ENCODE results near the gene RCN1.

The RCN1 gene

GRCh38 chr11:32090545-32091370 is at the start of gene RCN1:
Gene RCN1 (plus strand): TSS chr11:32091074. CDS start chr11:32091197, 123 bp downstream.
- Histone ChIP-seq H3K4me2 (ENCODE audit: low read depth, low read length, poor library complexity, severe bottlenecking) (peak within 1 kb of the TSS; percentile 34), H3K27me3 (ENCODE audit: low read length) (no peaks in the 10 kb centered on the region), H4K20me1 (ENCODE audit: low read depth, low read length) (no peaks in the 10 kb centered on the region), H2AFZ (ENCODE audit: low read depth, low read length, severe bottlenecking) (no peak within 1 kb of the TSS), H3K4me3 (ENCODE audit: insufficient read depth, low read length, poor library complexity, severe bottlenecking) (no peak within 1 kb of the TSS), H3K79me2 (ENCODE audit: insufficient read depth, low read length) (no peaks in the 10 kb centered on the region), H3K9me2 (replicated peaks; ENCODE audit: insufficient read depth, low read length) (no peaks in the 10 kb centered on the region), H3K9ac (ENCODE audit: low read length) (no peak within 1 kb of the TSS), H3K36me3 (ENCODE audit: low read length) (no peaks in the 10 kb centered on the region), H3K27ac (ENCODE audit: low read depth, low read length) (no peak within 1 kb of the TSS), H3F3A (ENCODE audit: insufficient read depth) (no peaks in the 10 kb centered on the region), H3K9me3 (ENCODE audit: insufficient read depth, low read length) (no peaks in the 10 kb centered on the region)
- no peak for TF ChIP-seq EZH2phosphoT487 (conservative IDR thresholded peaks at IDR 0.05; ENCODE audit: low read length)
- TF ChIP-seq, protein P1, sequence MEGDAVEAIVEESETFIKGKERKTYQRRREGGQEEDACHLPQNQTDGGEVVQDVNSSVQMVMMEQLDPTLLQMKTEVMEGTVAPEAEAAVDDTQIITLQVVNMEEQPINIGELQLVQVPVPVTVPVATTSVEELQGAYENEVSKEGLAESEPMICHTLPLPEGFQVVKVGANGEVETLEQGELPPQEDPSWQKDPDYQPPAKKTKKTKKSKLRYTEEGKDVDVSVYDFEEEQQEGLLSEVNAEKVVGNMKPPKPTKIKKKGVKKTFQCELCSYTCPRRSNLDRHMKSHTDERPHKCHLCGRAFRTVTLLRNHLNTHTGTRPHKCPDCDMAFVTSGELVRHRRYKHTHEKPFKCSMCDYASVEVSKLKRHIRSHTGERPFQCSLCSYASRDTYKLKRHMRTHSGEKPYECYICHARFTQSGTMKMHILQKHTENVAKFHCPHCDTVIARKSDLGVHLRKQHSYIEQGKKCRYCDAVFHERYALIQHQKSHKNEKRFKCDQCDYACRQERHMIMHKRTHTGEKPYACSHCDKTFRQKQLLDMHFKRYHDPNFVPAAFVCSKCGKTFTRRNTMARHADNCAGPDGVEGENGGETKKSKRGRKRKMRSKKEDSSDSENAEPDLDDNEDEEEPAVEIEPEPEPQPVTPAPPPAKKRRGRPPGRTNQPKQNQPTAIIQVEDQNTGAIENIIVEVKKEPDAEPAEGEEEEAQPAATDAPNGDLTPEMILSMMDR (IDR thresholded peaks at IDR 0.05; ENCODE audit: insufficient read depth, low read length, poor library complexity, severe bottlenecking): no peak

GRCh38 chr11:32043737-32044136 is 47.1 kb upstream of the RCN1 start:
- Histone ChIP-seq H3K27ac (ENCODE audit: low read depth, low read length) (no peak overlapping the region), H3K9me2 (replicated peaks; ENCODE audit: insufficient read depth, low read length) (no peaks in the 10 kb centered on the region), H4K20me1 (ENCODE audit: low read depth, low read length) (no peaks in the 10 kb centered on the region), H3K9ac (ENCODE audit: low read length) (no peak overlapping the region), H3K36me3 (ENCODE audit: low read length) (no peaks in the 10 kb centered on the region), H3K4me3 (ENCODE audit: insufficient read depth, low read length, poor library complexity, severe bottlenecking) (no peak overlapping the region), H3K27me3 (ENCODE audit: low read length) (no peaks in the 10 kb centered on the region), H3K4me2 (ENCODE audit: low read depth, low read length, poor library complexity, severe bottlenecking) (no peak overlapping the region), H3K9me3 (ENCODE audit: insufficient read depth, low read length) (no peaks in the 10 kb centered on the region), H3K79me2 (ENCODE audit: insufficient read depth, low read length) (no peaks in the 10 kb centered on the region), H3F3A (ENCODE audit: insufficient read depth) (no peaks in the 10 kb centered on the region), H2AFZ (ENCODE audit: low read depth, low read length, severe bottlenecking) (no peak overlapping the region)
- no peak for TF ChIP-seq EZH2phosphoT487 (conservative IDR thresholded peaks at IDR 0.05; ENCODE audit: low read length)

DNA sequence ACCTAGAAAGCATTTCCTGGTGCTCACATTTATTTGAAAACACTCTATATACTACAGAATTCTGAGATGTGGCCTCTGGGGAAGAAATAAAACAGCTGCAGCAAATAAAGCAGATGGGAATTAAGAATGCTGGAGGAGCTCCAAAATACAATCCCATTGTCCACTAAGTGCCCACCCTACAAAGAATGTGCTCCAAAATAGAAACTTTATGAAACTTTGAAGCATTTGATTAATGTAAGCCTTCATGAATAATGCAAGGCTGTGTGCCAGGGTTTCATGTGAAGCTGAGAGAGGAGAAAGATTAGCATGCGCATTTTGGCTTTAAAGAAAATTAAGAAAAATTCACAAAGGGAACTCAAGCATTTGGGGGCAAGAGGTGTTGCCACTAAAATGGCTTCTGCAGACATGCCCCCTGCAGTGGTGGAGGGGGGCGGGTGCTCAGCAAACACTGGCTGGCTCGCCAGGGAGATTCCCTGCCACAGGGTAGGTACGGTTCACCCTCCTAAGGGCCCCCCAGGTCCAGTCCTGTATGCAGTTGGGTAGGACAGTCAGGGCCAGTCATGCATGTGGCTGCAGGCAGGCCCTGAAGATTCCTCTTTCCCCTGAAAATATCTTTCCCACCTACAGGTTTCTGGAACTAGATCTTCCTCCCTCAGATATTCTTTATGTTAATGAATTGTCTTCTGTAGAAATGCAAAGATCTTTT is 46.6 kb upstream of the RCN1 start:
- Histone ChIP-seq H3K9me3 (ENCODE audit: insufficient read depth, low read length) (no peaks in the 10 kb centered on the region), H4K20me1 (ENCODE audit: low read depth, low read length) (no peaks in the 10 kb centered on the region), H3K79me2 (ENCODE audit: insufficient read depth, low read length) (no peaks in the 10 kb centered on the region), H3K27me3 (ENCODE audit: low read length) (no peaks in the 10 kb centered on the region), H3K27ac (ENCODE audit: low read depth, low read length) (no peak overlapping the region), H3F3A (ENCODE audit: insufficient read depth) (no peaks in the 10 kb centered on the region), H2AFZ (ENCODE audit: low read depth, low read length, severe bottlenecking) (no peak overlapping the region), H3K4me3 (ENCODE audit: insufficient read depth, low read length, poor library complexity, severe bottlenecking) (no peak overlapping the region), H3K4me2 (ENCODE audit: low read depth, low read length, poor library complexity, severe bottlenecking) (no peak overlapping the region), H3K36me3 (ENCODE audit: low read length) (no peaks in the 10 kb centered on the region), H3K9me2 (replicated peaks; ENCODE audit: insufficient read depth, low read length) (no peaks in the 10 kb centered on the region), H3K9ac (ENCODE audit: low read length) (no peak overlapping the region)
- TF ChIP-seq, protein P1 (IDR thresholded peaks at IDR 0.05; ENCODE audit: insufficient read depth, low read length, poor library complexity, severe bottlenecking): no peak
- no peak for TF ChIP-seq EZH2phosphoT487 (conservative IDR thresholded peaks at IDR 0.05; ENCODE audit: low read length)

DNA sequence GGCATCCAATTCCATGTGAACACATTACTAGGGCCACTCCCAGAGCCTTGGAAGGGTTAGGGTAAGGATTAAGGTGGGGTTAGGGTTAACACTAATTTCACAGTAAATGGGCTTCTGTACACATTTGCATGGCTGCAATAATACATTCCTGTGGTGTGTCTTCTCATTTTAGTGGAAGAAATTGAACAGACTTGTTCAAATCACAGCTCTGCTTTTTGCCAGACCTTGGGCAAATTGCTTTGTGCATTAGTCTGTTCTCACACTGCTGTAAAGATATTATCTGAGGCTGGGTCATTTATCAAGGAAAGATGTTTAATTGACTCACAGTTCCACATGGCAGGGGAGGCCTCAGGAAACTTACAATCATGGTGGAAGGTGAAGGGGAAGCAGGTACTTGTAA is 45.4 kb upstream of the RCN1 start:
- Histone ChIP-seq H3F3A (ENCODE audit: insufficient read depth) (no peaks in the 10 kb centered on the region), H3K27ac (ENCODE audit: low read depth, low read length) (no peak overlapping the region), H3K9ac (ENCODE audit: low read length) (no peak overlapping the region), H3K9me3 (ENCODE audit: insufficient read depth, low read length) (no peaks in the 10 kb centered on the region), H3K4me2 (ENCODE audit: low read depth, low read length, poor library complexity, severe bottlenecking) (no peak overlapping the region), H3K4me3 (ENCODE audit: insufficient read depth, low read length, poor library complexity, severe bottlenecking) (no peak overlapping the region), H3K9me2 (replicated peaks; ENCODE audit: insufficient read depth, low read length) (no peaks in the 10 kb centered on the region), H3K27me3 (ENCODE audit: low read length) (no peaks in the 10 kb centered on the region), H3K79me2 (ENCODE audit: insufficient read depth, low read length) (no peaks in the 10 kb centered on the region), H4K20me1 (ENCODE audit: low read depth, low read length) (no peaks in the 10 kb centered on the region), H2AFZ (ENCODE audit: low read depth, low read length, severe bottlenecking) (no peak overlapping the region), H3K36me3 (ENCODE audit: low read length) (no peaks in the 10 kb centered on the region)
- TF ChIP-seq, protein P1 (IDR thresholded peaks at IDR 0.05; ENCODE audit: insufficient read depth, low read length, poor library complexity, severe bottlenecking): no peak
- TF ChIP-seq EZH2phosphoT487 (conservative IDR thresholded peaks at IDR 0.05; ENCODE audit: low read length): no peak
